GM12892 (cell line): Measurements from ENCODE around the gene MT4.

ENCODE experiments used
- POLR2A ChIP-seq: IDR thresholded peaks from 2 replicates; pipeline ENCODE4 v1.6.1; 2011; ENCODE audit warnings: low read depth, low read length, control low read depth
- TAF1 ChIP-seq: IDR thresholded peaks from 2 replicates; pipeline ENCODE4 v1.6.1; 2011; ENCODE audit warnings: low read depth, mild to moderate bottlenecking, control low read depth, low read length, borderline replicate concordance

DNA sequence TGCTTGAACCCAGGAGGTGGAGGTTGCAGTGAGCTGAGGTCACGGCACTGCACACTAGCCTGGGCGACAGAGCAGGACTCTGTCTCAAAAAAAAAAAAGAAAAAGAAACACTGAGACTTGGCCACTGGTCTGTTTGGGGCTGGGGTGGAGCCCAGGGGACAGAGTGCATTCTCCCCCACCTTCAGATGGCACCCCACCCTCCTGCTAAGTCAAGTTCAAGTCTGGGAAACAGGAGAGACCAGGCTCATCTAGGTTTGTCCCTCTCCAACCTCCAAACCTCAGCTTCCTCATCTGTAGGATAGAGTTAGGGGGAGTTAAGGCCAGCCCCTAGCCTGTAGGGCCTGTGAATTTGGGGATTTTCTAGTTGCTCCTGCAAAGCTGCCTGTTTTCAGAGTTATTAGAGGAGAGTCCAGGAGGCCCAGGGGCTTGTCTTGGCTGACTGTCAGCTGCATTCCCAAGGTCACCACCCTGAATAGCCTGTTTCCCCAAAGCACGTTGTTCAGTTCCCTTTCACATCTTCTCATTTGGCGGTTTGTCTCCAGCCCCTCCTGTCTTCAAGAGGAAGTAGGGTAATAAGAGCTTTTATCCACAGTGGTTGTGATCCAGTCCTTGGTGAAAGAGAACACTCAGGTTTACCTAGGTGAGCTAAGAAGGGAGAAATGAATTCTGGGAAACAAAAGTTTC is 26.6 kb downstream of the MT4 start:
- TF ChIP-seq POLR2A (no peak), TAF1 (no peak)
